GM12864 (cell line): ENCODE measurements around the gene PLCL2.
"Not testable (repeated sequence)": the region's sequence is repeated elsewhere in the genome, so short reads cannot be mapped to it uniquely, and the experiment has no call there.

Experiments used
- DNase-seq: peaks from one replicate; pipeline ENCODE4 v3.0.0-alpha.2; 2011; ENCODE audit warnings: low read depth
- H3K4me3 ChIP-seq: 2 replicates; pipeline ENCODE4 v1.5.1; 2011; ENCODE audit warnings: mild to moderate bottlenecking, low read depth, low read length, control low read depth
- TF ChIP-seq, protein P1 (sequence below): IDR thresholded peaks from 2 replicates; pipeline ENCODE4 v1.5.1; 2011; ENCODE audit warnings: low read depth, mild to moderate bottlenecking, moderate library complexity, low read length, control low read depth, inconsistent platforms; ENCODE audit errors: missing control alignments

The PLCL2 gene

DNA sequence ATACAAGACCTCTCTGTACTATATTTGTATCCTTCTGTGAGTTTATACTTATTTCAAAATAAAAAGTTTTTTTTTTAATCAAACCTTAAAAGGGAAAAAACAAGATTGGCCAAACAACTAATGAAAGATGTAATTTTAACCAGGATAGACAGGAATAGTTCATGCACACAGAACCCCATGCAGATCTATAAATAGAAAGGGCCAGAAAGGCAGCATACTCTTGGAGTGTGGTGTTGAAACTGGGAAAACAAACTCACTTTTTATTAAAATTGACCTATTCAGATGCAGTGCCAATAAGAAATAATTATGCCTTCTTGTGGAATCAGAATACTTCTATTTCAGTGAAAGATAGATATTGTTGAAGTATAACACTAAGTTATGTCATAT is 204.6 kb downstream of the PLCL2 start:
- TF ChIP-seq, protein P1, sequence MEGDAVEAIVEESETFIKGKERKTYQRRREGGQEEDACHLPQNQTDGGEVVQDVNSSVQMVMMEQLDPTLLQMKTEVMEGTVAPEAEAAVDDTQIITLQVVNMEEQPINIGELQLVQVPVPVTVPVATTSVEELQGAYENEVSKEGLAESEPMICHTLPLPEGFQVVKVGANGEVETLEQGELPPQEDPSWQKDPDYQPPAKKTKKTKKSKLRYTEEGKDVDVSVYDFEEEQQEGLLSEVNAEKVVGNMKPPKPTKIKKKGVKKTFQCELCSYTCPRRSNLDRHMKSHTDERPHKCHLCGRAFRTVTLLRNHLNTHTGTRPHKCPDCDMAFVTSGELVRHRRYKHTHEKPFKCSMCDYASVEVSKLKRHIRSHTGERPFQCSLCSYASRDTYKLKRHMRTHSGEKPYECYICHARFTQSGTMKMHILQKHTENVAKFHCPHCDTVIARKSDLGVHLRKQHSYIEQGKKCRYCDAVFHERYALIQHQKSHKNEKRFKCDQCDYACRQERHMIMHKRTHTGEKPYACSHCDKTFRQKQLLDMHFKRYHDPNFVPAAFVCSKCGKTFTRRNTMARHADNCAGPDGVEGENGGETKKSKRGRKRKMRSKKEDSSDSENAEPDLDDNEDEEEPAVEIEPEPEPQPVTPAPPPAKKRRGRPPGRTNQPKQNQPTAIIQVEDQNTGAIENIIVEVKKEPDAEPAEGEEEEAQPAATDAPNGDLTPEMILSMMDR = no peak
- no peak overlapping the region for H3K4me3 ChIP-seq
- no peak for DNase-seq

DNA sequence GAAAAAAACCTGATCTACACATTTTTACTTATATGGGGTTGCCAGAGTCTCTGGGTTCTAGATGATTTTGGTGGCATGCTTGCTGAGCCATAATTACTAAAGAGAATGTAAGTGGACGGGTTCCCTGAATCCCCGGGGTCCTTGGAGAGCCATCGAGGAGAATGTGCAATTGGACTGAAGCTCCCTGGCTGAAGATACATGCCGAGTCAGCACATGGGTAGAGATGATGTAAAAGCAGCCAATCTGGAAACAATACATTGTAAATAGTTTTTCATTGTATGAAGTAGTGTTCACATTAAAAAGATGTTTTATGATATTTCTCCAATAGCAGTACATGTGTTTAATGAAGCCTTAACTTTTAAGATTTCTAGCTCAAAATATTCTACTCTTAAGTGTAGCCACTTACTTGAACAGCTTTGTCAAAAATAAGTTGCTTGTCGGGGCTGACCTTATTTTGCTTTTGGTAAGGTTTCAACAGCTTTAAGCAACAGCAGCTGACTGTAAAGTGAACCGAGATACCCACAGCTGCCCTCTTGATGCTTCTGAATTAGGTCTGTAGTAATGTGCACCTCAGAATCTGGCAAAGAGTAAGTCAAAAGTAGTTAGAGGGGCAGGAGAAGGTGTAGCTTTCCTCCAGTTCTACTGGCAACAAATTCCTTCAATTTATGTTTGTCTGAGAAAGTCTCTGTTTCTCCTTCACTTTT is 205.7 kb downstream of the PLCL2 start:
- DNase-seq = no peak
- TF ChIP-seq, protein P1 = no peak
- H3K4me3 ChIP-seq = no peak overlapping the region

DNA sequence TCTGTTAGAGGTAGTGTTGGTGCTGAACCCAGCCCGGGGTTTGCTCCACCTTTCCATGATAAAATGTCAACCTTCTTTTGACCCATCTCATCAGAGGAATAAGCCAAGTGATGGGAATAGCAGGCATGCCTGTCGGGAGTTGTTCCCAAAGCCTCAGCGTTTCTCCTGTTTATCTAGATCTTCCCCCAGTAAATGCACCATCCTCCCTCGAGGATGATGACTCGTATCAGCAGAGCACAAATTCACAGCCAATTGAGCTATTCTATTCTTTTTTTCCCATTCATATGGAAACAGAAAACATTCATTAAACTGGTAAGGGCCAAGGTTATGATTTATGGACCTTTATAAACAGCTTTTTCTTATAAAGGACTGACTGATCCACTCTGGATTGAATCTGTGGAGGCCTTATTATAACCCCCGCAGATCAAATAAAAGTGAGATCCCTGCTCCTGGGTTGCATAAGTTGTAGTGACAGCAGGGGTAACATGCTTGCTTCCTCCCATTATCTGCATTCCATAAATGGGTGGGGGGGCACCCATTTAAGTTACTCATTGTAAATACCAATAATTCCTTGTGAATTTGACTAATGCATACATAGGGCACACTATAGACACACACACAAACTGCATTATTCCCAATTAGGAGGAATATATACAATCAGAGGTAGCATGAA is 207.3 kb downstream of the PLCL2 start:
- TF ChIP-seq, protein P1 = no peak
- DNase-seq = no peak
- H3K4me3 ChIP-seq = no peak overlapping the region

GRCh38 chr3:17092583-17092933 is 207.8 kb downstream of the PLCL2 start:
- no peak for DNase-seq
- TF ChIP-seq, protein P1 = no peak
- no peak overlapping the region for H3K4me3 ChIP-seq

DNA sequence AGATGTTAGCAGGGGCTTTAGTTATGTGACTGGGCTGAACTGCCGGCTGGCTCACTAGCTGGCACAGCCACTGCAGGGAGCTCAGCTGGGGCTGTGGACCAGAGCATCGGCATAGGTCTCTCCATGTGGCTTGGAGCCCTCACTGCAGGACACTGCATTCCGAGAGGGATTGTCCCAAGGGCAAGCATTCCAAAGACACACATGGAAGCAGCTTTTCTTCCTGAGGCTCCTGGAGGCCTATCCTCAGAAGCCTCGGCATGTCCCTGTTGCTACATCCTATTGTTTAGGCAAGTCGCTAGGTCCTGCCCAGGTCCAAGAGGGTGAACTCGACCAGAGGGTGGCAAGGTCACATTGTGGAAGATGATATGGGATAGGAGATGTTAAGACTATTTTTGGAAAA is 209.8 kb downstream of the PLCL2 start:
- no peak overlapping the region for H3K4me3 ChIP-seq
- no peak for DNase-seq
- TF ChIP-seq, protein P1 = no peak

DNA sequence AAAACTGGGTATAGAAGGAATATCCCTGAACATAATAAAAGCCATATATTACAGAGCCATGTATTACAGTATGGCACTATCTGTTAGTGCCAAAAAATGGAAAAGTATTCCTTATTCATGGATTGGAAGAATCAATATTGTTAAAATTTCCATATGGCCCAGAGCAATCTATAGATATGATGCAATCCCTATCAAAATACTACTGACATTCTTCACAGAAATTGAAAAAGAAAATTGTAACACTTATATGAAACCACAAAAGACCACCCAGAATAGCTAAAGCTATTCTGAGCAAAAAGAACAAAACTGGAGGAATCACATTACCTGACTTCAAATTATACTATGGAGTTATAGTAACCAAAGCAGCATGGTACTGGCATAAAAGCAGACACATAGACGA is 218.8 kb downstream of the PLCL2 start:
- no peak for DNase-seq
- H3K4me3 ChIP-seq = no peak overlapping the region
- TF ChIP-seq, protein P1 = no peak

GRCh38 chr3:17106801-17107200 is 222.0 kb downstream of the PLCL2 start:
- not testable (repeated sequence) for H3K4me3 ChIP-seq, DNase-seq
